H9 (cell line): Measurements from ENCODE around the gene DENND1C. TPM values are rescaled to one million over a fixed set of nuclear protein-coding genes. Genes with fewer than 3 reads are reported as not detected.

Experiments
- DNase-seq: peaks from one replicate; pipeline ENCODE4 v3.0.0-alpha.2; 2017
- H2AFZ ChIP-seq: one replicate; pipeline ENCODE4 v1.6.1; 2013; ENCODE audit warnings: mild to moderate bottlenecking, low read length, control low read depth, moderate library complexity
- H2AK5ac ChIP-seq: 2 replicates; pipeline ENCODE4 v1.6.1; 2013; ENCODE audit warnings: low read length, control low read depth, mixed read lengths; ENCODE audit not compliant: insufficient read length
- H2BK120ac ChIP-seq: one replicate; pipeline ENCODE4 v1.6.1; 2013; ENCODE audit warnings: low read depth, mild to moderate bottlenecking, low read length, control low read depth, inconsistent platforms; ENCODE audit not compliant: poor library complexity, severe bottlenecking
- H2BK12ac ChIP-seq: 2 replicates; pipeline ENCODE4 v1.6.1; 2013; ENCODE audit warnings: low read length, control low read depth, mixed read lengths, low read depth; ENCODE audit not compliant: insufficient read length
- H2BK15ac ChIP-seq: 2 replicates; pipeline ENCODE4 v1.6.1; 2013; ENCODE audit warnings: low read depth, low read length, control low read depth
- H2BK20ac ChIP-seq: one replicate; pipeline ENCODE4 v1.6.1; 2013; ENCODE audit warnings: low read depth, mild to moderate bottlenecking, low read length, control low read depth, inconsistent platforms; ENCODE audit not compliant: poor library complexity, severe bottlenecking
- H2BK5ac ChIP-seq: 2 replicates; pipeline ENCODE4 v1.6.1; 2013; ENCODE audit warnings: low read length, control low read depth, mixed read lengths; ENCODE audit not compliant: insufficient read length
- H3K14ac ChIP-seq: 2 replicates; pipeline ENCODE4 v1.6.1; 2013; ENCODE audit warnings: low read length, control low read depth; ENCODE audit not compliant: insufficient read depth
- H3K18ac ChIP-seq: 2 replicates; pipeline ENCODE4 v1.6.1; 2013; ENCODE audit warnings: low read depth, mild to moderate bottlenecking, mixed read lengths, low read length, control low read depth; ENCODE audit not compliant: insufficient read length
- H3K23ac ChIP-seq: 2 replicates; pipeline ENCODE4 v1.6.1; 2013; ENCODE audit warnings: low read length, control low read depth, mixed read lengths, low read depth; ENCODE audit not compliant: insufficient read length
- H3K23me2 ChIP-seq: 2 replicates; pipeline ENCODE4 v1.6.1; 2013; ENCODE audit warnings: low read depth, mild to moderate bottlenecking, mixed read lengths, low read length, control low read depth; ENCODE audit not compliant: insufficient read length, poor library complexity, severe bottlenecking
- H3K27ac ChIP-seq: 2 replicates; pipeline ENCODE4 v1.5.1; 2013; ENCODE audit warnings: low read length, control low read depth, mixed read lengths, low read depth; ENCODE audit not compliant: insufficient read length
- H3K27me3 ChIP-seq: 2 replicates; pipeline ENCODE4 v1.6.1; 2013; ENCODE audit warnings: low read length, control low read depth, inconsistent platforms; ENCODE audit not compliant: insufficient read depth
- H3K4ac ChIP-seq: 2 replicates; pipeline ENCODE4 v1.6.1; 2013; ENCODE audit warnings: low read depth, mild to moderate bottlenecking, control low read depth, inconsistent platforms, low read length, moderate library complexity
- H3K4me1 ChIP-seq: 2 replicates; pipeline ENCODE4 v1.6.1; 2013; ENCODE audit warnings: low read length, control low read depth, inconsistent platforms; ENCODE audit not compliant: insufficient read depth
- H3K4me2 ChIP-seq: 2 replicates; pipeline ENCODE4 v1.6.1; 2013; ENCODE audit warnings: low read length, control low read depth, mixed read lengths; ENCODE audit not compliant: insufficient read length, insufficient read depth
- H3K56ac ChIP-seq: 2 replicates; pipeline ENCODE4 v1.6.1; 2013; ENCODE audit warnings: low read depth, mild to moderate bottlenecking, mixed read lengths, low read length, control low read depth; ENCODE audit not compliant: insufficient read length
- H3K79me1 ChIP-seq: 2 replicates; pipeline ENCODE4 v1.6.1; 2013; ENCODE audit warnings: low read depth, mild to moderate bottlenecking, moderate library complexity, low read length, control low read depth, inconsistent platforms; ENCODE audit not compliant: insufficient read depth, poor library complexity, severe bottlenecking
- H3K79me2 ChIP-seq: 2 replicates; pipeline ENCODE4 v1.6.1; 2013; ENCODE audit warnings: low read length, control low read depth, inconsistent platforms; ENCODE audit not compliant: insufficient read depth
- H3K9ac ChIP-seq: 2 replicates; pipeline ENCODE4 v1.6.1; 2013; ENCODE audit warnings: low read length, control low read depth, mixed read lengths; ENCODE audit not compliant: insufficient read length; ENCODE audit errors: extremely low read depth
- H3K9me3 ChIP-seq: one replicate; pipeline ENCODE4 v1.6.1; 2013; ENCODE audit warnings: low read depth, low read length, inconsistent platforms; ENCODE audit not compliant: control insufficient read depth
- H3T11ph ChIP-seq: one replicate; pipeline ENCODE4 v1.6.1; 2013; ENCODE audit warnings: mild to moderate bottlenecking, low read length, control low read depth, inconsistent platforms
- H4K20me1 ChIP-seq: one replicate; pipeline ENCODE4 v1.6.1; 2013; ENCODE audit not compliant: control insufficient read depth, insufficient read length, insufficient read depth
- H4K5ac ChIP-seq: 2 replicates; pipeline ENCODE4 v1.6.1; 2013; ENCODE audit warnings: low read depth, mild to moderate bottlenecking, mixed read lengths, low read length, control low read depth; ENCODE audit not compliant: insufficient read length
- H4K8ac ChIP-seq: replicated peaks from 2 replicates; pipeline ENCODE4 v1.6.1; 2013; ENCODE audit warnings: low read length, control low read depth, mixed read lengths, low read depth; ENCODE audit not compliant: insufficient read length
- H4K91ac ChIP-seq: 2 replicates; pipeline ENCODE4 v1.6.1; 2013; ENCODE audit warnings: low read depth, mild to moderate bottlenecking, moderate library complexity, mixed read lengths, low read length, control low read depth; ENCODE audit not compliant: insufficient read length
- H3K27ac Mint-ChIP-seq, 3 experiments: 2 replicates in 2 of 3; 3 replicates in 1 of 3; pipeline ENCODE4 v1.8.0; 2020 to 2021; ENCODE audit warnings: mixed read lengths in 3 of 3, mild to moderate bottlenecking in 1 of 3, moderate library complexity in 1 of 3
- H3K27me3 Mint-ChIP-seq: 2 replicates; pipeline ENCODE4 v1.8.0; 2021; ENCODE audit warnings: low read depth, mild to moderate bottlenecking, moderate library complexity, mixed read lengths
- H3K36me3 Mint-ChIP-seq, 3 experiments: 2 replicates in 2 of 3; 3 replicates in 1 of 3; pipeline ENCODE4 v1.8.0; 2020 to 2021; ENCODE audit warnings: low read depth in 3 of 3, mixed read lengths in 3 of 3; ENCODE audit not compliant: insufficient read depth in 1 of 3
- H3K4me1 Mint-ChIP-seq, 2 experiments: 2 replicates each; pipeline ENCODE4 v1.8.0; 2020; ENCODE audit warnings: mixed read lengths in 2 of 2
- H3K4me3 Mint-ChIP-seq, 2 experiments: 2 replicates in 1 of 2; 3 replicates in 1 of 2; pipeline ENCODE4 v1.8.0; 2020 to 2021; ENCODE audit warnings: mild to moderate bottlenecking in 2 of 2, mixed read lengths in 2 of 2, moderate library complexity in 1 of 2
- H3K9me3 Mint-ChIP-seq, 2 experiments: 2 replicates in 1 of 2; 3 replicates in 1 of 2; pipeline ENCODE4 v1.8.0; 2020; ENCODE audit warnings: mild to moderate bottlenecking in 2 of 2, mixed read lengths in 2 of 2, moderate library complexity in 1 of 2
- CTCF ChIP-seq: fragments of 200-600 bp; sonication (generic); conservative IDR thresholded peaks from 3 replicates; pipeline ENCODE4 v1.8.0; 2021; ENCODE audit warnings: antibody characterized with exemption, mild to moderate bottlenecking
- WGBS: extraction: QIAGEN DNeasy Blood & Tissue Kit; methylation state at CpG from one replicate; pipeline ENCODE4 v1.1.7; 2013; ENCODE audit warnings: missing lambda C conversion rate, low lambda C conversion rate, mixed read lengths; ENCODE audit not compliant: insufficient read length; ENCODE audit errors: extremely low coverage; 5-methylcytosine and 5-hydroxymethylcytosine counted together
- total RNA-seq: library from RNA; stranded (reverse); gene quantifications from 2 replicates; pipeline ENCODE4 v1.2.1, GENCODE V29; 2021

Gene DENND1C
- total RNA-seq, 1 experiment from 2014 or later = 2.4 TPM

DNA sequence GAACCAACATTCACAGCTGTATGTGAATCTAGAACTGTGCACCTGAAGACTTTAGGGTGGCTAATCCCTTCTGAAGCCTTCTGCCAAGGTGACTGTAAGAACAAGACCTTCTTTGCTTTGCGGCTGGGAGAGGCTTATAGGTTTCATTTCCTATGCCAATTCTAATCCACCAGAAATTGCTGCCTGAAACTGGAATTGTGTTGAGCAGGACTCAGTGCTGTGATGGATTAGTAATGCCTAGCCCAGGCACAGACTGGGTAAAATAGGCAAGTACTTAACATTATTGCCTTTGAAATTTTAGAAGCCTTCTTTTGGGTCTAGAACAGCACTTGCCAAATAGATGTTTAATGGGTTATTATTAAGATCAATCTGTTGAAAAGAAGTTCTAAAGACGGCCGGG, 33.5 kb downstream of the DENND1C start:
- Mint-ChIP-seq H3K4me3 (no peak overlapping the region), H3K27ac (no peak overlapping the region), H3K9me3 (no peaks in the 10 kb centered on the region; a peak in 1 of 5 replicates), H3K36me3 (peaks cover 14 to 38% (median 29%) of the 10 kb centered on the region in 3 experiments; a peak in 6 of 7 replicates), H3K27me3 (no peaks in the 10 kb centered on the region), H3K4me1 (no peaks in the 10 kb centered on the region)
- Histone ChIP-seq H3K9me3 (no peaks in the 10 kb centered on the region), H2BK12ac (no peak overlapping the region), H2BK120ac (no peak overlapping the region), H2BK20ac (no peak overlapping the region), H4K91ac (no peak overlapping the region), H3K23ac (no peak overlapping the region), H2BK15ac (no peak overlapping the region), H3K9ac (no peak overlapping the region), H4K5ac (no peak overlapping the region), H3K4me2 (no peak overlapping the region), H4K8ac (no peak overlapping the region), H4K20me1 (no peaks in the 10 kb centered on the region), H3K27me3 (no peaks in the 10 kb centered on the region), H3T11ph (no peak overlapping the region), H3K79me2 (no peaks in the 10 kb centered on the region), H3K56ac (no peak overlapping the region), H2BK5ac (no peak overlapping the region), H3K79me1 (no peaks in the 10 kb centered on the region), H3K4ac (no peak overlapping the region), H3K4me1 (no peaks in the 10 kb centered on the region), H3K27ac (no peak overlapping the region), H2AFZ (no peak overlapping the region), H2AK5ac (no peak overlapping the region), H3K18ac (no peak overlapping the region), H3K14ac (no peak overlapping the region), H3K23me2 (no peaks in the 10 kb centered on the region)
- TF ChIP-seq CTCF = no peak
- WGBS = no CpG with 5 or more reads among the region's 3 CpGs
- no peak for DNase-seq
